ENCODE data around the gene LRP4. TPM values are rescaled to one million over a fixed set of nuclear protein-coding genes. Genes with fewer than 3 reads are reported as not detected.

The LRP4 gene
- polyA plus RNA-seq, 4 donors = 25.5 to 28.5 (median 27.5) TPM

Other genes with a start within 250 kb of the LRP4 start
- gene ARHGAP1, start 217.9 kb downstream of the LRP4 start, polyA plus RNA-seq (ENCODE audit: insufficient read length in 4 of 4) = 10 to 100 TPM; 51.1 to 59.1 (median 52.7) TPM
- gene ZNF408, start 217.5 kb downstream of the LRP4 start, polyA plus RNA-seq (ENCODE audit: insufficient read length in 4 of 4) = 10 to 100 TPM in 1 of 4 donors, 1 to 10 TPM in 3; 9.3 to 11.9 (median 9.7) TPM
- gene F2, start 199.3 kb downstream of the LRP4 start, polyA plus RNA-seq (ENCODE audit: insufficient read length in 4 of 4) = under 1 TPM; 0.19 to 0.70 (median 0.42) TPM
- gene CKAP5, start 72.3 kb downstream of the LRP4 start, polyA plus RNA-seq (ENCODE audit: insufficient read length in 4 of 4) = 100 to 1,000 TPM in 3 of 4 donors, 10 to 100 TPM in 1; 86.6 to 111 (median 104) TPM
- gene CSTPP1, start 18.2 kb upstream of the LRP4 start, polyA plus RNA-seq (ENCODE audit: insufficient read length in 4 of 4) = 10 to 100 TPM; 55.0 to 60.2 (median 57.4) TPM

Measured in right renal pelvis (tissue), 4 donors.